NCI-H510A treated with DMSO at 0.1 percent for 48 hours (cell line): ENCODE data around the gene NR3C2.

Source experiments
- DNase-seq: peaks from one replicate; lab custom pipeline; 2025; lab: John Stamatoyannopoulos, UW

The NR3C2 gene

GRCh38 chr4:148051403-148051802, 390.8 kb downstream of the NR3C2 start:
- DNase-seq = no peak

- no peak for DNase-seq
These were observed 393.6 kb downstream of the NR3C2 start for GRCh38 chr4:148048598-148048997.

GRCh38 chr4:148044912-148045352, 397.3 kb downstream of the NR3C2 start:
- DNase-seq = no peak

- no peak for DNase-seq
These were observed 397.9 kb downstream of the NR3C2 start for GRCh38 chr4:148044089-148044911.

- no peak for DNase-seq
These were observed 400.4 kb downstream of the NR3C2 start for GRCh38 chr4:148041606-148042329.

GRCh38 chr4:148034813-148035212, 407.4 kb downstream of the NR3C2 start:
- no peak for DNase-seq

GRCh38 chr4:148030193-148030873, 411.9 kb downstream of the NR3C2 start:
- no peak for DNase-seq

- DNase-seq = no peak
These were observed 412.4 kb downstream of the NR3C2 start for GRCh38 chr4:148029781-148030180.
